GM19023 (cell line): ENCODE data around the gene GALNT5.
A peak's percentile ranks its signal among the peaks of the same experiment; 100 is the strongest.

Experiments
- ATAC-seq: cut with Tn5 transposase; IDR thresholded peaks from one replicate; pipeline ENCODE4 v1.9.1; 2021; ENCODE audit warnings: mild to moderate bottlenecking, moderate library complexity; ENCODE audit not compliant: unreplicated experiment

GALNT5 gene

DNA sequence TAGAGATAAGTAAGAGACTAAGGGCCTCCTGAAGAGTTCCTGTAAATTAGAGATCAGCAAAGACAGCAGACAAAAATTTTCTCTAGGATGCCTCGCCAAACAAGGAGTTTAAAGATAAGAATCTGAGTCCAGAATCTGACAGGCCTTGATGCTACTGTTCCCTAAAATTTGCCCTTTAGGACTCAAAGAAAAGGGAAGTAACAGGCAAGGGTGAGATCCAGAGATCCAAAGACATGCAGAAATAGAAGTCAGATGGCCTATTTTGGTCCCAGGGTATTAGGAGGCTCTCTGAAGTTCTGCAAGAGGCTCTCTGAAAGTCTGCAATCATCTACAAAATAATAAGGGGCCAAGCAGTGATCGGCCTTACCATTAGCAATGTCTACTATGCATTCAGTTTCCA lies 33.0 kb downstream of the GALNT5 start:
- ATAC-seq = no peak

DNA sequence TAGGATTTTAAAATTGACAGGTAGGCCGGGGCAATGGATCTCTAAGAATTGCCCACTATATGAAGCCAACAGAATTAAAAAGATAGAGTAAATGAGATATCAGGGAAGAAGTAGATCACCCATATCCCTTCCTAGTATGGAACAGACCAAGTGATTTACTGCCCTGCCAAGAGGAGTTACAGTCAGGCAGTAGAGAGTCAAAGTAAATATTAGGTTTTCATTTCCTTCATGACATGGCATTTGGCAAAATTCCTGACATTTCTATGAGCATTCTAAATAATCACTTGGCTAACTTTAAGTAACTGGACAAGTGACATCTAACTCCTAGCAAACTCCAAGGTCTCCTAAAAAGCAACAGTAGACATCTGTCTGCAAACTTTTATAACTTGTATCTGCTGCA lies 33.5 kb downstream of the GALNT5 start:
- no peak for ATAC-seq

DNA sequence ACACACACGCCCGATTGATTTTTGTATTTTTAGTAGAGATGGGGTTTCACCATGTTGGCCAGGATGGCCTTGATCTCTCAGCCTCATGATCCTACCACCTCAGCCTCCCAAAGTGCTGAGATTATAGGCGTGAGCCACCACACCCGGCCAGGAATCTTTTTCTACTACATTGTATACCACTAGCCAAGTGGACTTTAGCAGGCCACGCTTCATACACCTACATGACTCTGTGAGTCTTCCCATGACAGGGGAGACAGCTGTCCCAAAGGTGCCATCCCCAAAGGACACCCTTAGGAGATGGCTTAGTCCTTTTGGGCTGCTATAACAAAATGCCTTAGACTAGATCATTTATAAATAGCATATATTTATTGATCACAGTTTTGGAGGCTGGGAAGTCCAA lies 35.3 kb downstream of the GALNT5 start:
- no peak for ATAC-seq

DNA sequence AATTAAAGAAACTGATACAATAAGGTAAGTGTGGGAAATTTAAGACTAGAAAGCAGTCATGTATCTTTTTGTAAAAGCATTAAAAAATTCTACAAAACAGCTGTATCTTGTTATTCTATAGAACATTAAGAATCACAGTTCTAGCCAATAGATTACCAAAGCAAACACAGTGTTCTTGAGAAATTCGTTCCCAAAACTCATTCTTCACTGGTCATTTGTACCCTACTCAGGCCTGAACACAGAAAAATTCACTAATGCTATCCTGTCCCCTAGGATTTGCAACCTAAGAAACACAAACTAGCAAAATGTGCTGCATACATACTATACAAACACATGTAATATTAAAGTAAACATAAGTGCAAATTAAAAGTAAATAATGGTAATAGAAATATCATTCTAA lies 39.0 kb downstream of the GALNT5 start:
- ATAC-seq = no peak

DNA sequence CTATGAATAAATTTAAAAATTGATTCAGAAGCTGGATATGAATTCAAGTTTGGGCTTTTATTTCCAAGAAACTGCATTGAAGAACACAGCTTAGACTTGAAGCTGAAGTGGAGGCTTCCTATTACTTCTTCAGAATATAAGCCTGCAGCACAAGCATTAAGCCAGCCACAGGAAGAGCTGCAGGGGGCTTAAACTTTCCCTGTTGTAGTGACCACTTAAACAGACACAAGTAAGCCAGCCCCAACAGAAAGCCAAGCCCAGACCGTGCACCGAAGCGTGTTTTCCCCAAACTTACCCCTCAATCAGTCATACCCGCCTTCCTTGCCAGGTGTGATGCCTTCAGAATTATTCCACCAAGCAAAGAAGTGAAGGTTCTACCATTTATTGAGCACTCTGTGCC lies 39.5 kb downstream of the GALNT5 start:
- ATAC-seq = no peak

DNA sequence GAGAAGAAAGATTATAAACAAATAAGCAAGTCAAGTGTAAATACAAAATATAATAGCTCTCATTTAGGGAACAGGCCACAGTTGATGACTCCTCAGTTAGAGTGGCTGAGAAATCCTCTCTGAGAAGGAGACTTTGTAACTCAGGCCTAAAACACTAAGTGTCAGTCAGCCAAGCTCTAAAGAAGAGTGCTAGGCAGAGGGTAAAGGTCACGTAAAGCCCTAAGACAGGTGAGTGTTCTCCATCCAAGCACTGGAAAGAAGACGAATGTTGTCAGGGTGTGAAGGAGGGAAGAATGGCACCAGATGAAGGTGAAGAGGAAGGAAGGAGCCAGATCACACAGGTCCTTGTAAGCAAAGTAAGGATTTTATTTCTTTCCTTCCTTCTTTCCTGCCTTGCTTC lies 43.8 kb downstream of the GALNT5 start:
- no peak for ATAC-seq

DNA sequence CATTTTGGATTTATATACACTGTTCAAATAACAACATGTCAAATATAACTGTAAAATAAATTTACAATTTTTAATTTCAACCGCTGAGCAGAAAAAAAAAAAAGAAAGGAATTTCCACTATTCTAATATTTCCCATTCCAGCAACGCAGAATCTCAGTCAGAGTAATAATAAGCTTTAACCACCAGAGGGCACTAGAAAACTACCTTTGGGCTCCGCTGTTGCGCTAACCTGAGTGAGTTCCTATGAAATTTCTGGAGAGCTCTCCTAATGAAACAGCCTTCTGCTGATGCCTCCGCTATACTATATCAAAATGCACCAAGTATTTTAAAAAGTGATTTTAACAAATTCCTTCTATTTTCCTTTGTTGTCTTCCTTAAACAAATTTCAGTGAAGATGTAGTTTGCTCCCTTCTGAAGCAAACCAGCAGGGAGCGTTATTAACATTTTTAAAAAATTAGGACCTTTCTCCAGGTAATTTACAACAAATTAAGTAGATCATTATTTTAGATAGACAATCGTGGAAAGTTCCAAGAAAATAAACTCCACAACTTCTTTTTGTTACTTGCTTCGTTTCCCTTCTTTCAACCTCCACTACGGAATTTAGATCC lies 45.1 kb downstream of the GALNT5 start:
- peak; percentile 74 for ATAC-seq

DNA sequence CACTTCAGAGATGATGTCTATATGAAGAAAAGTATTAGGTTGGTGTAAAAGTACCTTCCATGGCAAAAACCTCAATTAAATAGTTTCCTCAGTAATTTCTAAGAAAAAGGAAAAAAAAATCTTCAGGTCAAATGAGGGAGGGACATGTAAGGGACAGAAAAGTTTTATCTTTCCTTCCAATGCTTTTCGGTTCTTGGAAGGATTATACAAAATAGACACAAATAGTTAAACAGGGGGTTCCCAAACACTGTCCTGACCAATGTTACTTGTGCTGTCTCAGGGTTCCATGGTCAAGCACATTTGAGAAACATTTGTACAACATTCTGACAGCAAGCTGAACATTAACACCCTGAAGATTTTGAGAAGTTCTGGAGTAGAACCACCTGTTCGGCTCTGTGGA lies 46.1 kb downstream of the GALNT5 start:
- ATAC-seq = no peak

DNA sequence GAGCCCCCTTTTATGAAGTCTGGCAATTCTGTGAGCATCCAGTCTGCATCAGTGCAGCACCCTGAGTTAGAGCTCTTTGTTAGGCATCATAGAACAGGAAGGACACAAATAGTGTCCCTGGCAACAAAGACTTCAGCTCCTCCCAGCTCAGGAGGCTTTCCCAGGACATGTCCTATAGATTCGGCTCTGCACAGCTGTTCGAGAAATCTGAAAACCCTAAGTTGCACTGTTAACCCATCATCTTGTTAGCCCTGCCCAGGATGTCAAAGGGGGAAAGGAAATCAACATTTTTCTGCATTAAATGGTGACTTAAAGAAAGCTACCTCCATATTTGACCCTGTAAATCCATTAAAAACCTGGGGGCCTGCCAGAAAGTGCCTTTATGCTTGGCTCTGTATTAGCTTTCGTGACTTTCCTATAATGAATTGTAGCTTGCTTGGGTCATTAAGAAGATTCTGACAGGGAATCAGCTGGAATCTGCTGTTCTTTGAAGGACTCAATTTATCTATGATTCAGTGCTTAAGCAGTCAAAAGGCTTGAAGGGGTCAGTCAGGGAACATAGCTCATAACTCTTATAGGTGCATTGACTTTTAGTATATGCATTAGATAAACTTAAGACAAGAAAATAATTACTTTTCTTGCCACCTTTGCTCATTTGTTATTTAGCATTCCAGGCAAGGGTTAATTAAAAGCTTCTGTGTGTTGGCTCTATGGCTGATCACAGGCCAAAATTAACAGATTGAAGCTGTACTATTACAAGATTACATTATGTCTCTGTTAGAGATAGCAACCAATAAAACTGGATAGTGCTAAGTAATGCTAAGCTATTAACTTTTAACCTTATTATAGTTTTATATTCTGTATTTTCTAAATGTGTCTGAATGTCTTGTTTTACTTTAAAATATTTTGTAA lies 47.6 kb downstream of the GALNT5 start:
- ATAC-seq = no peak

DNA sequence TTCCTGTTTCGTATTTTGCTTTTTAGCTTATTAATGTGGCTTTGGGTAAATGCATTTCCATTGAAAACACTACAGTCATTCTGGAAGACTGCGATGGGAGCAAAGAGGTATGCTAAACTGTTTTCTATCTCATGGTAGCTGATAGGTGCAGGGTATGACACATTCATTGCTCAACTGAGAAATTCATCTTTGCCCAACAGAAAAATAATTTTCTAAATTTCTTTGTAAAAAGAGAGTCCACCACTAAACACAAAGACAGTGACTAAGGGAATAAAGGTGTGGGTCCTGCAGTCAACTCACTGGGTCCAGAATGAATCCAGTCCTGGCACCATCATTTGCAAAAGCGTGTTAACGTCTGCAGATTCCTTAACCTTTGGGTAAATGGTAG lies 48.2 kb downstream of the GALNT5 start:
- no peak for ATAC-seq

DNA sequence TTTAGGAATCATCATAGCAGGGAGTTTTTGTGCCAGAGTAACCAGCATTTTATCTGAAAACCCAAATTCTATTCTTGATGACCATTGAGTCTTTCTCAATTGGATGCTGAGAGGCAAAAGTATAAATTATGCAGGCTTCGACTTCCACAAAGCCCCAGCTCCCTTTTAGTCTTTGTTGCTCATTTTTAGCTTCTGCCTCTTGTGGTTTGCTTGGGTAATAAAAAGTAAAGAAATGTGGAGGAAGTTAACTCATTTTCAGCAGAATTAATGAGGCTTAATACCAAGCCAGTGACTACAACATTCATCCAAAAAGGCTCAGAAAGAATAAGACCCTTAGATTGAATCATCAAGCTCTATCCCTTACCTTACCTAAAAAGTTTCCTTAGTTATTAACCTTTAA lies 49.5 kb downstream of the GALNT5 start:
- ATAC-seq = no peak

DNA sequence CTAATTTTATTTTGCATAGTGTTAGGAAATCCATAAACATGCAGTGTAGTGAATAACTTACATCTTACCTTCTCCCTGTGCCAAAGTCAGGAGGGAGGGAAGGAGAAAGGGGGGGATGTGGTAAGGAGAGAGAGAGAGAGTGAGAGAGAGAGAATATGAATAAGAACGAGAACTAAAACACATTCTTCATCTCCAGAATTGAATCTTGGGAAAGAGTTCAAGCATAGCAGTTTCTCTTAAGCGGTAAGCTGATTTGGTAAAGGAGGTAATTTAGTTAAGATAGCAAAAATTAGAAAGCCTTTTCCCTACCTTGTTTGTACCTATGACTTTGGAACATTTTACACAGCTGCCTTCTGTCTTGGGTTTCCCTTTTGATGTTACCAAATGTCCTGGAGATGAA lies 52.4 kb downstream of the GALNT5 start:
- no peak for ATAC-seq

DNA sequence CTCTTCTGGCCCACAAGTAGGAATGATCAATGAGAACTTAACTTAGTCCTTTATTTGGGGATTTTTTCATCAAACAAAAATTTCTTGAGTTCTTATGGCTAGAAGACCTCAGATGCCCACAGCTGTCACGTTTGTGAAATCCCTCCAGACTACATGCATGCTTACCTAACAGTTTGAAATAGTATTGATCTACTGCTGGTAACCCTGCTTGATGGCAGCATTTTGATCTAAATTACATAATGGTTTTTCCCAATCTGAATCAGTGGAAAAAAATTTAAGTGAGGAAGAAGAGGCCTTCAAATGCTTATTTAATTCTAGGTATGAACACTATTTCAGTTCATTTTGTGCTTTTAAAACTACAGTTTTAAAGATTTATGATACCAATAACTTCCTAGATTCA lies 54.2 kb downstream of the GALNT5 start:
- no peak for ATAC-seq

DNA sequence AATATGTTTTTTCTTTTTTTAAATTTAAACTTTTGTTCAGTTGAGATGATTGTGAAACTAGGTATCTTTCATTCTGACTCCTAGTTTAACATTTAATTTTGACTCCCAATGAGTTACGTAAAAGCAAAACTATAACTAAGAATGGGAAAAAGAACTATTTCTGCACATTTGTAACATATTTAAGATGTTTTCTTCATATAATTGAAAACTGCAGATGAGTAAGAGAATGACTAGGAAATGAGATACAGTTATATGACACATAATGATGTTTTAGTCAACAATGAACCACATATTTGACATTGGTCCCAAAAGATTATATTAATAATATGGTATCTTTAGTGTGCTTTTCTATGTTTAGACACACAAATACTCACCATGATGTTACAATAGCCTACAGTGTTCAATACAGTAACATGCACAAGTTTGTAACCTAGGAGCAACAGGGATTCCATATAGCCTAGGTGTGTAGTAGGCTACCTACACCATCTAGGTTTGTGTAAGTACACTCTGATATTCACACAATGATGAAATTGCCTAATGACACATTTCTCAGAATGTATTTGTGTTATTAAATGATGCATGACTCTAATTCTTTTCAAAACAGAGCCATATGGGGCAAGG lies 55.5 kb downstream of the GALNT5 start:
- ATAC-seq = no peak

DNA sequence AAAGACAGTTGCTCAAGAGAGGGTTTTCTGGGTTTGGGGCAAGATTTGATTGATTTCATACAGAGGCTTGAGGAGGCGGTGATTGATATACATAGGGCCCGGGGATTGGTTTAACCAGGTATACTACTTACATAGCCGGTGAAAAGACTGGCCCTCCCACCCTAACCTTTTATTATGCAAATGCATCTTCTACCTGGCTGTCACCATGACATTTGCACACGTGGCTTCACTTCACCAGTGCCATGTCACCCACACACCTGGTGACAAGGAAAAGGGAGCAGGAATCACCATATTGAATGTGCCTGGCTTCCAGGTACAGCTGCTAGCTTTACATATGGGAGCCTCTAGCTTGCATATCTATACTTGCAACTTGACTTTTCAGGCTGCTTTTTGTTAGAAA lies 58.4 kb downstream of the GALNT5 start:
- ATAC-seq = no peak

DNA sequence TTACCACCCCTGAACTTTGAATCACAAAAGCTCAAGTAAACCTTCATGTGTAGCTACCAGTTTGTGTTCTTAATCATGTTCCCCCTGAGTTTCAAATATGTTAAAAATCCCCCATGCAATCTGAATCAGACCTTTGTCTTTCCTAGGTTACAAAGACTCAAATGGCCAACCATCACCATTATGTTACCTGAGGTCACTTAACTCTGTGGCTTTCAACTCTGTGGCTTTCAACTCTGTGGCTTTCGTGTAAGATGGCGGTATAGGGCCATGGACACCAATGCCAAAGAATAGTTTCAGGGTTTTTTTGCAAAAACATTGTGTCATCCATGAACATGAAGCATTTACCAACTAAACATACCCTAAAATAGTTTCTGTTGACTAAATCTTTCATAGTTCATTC lies 61.4 kb downstream of the GALNT5 start:
- ATAC-seq = no peak

DNA sequence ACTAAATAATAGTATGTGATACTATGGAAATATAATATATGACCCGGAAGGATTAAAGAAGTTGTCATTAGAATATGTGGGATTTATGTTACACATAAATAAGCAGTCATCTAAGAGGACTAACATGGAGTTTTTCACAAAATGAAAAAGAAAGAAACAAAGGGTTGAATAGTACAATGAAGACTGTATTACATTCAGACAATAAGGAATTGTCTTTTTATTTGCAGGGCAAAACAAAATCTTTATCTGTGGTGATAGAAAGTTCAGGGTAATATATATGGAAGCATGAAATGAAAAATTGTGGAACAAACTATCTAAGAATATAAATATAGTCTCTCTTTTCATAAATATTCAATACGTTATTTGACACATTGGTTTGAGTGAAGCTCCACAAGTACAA lies 62.3 kb downstream of the GALNT5 start:
- no peak for ATAC-seq

DNA sequence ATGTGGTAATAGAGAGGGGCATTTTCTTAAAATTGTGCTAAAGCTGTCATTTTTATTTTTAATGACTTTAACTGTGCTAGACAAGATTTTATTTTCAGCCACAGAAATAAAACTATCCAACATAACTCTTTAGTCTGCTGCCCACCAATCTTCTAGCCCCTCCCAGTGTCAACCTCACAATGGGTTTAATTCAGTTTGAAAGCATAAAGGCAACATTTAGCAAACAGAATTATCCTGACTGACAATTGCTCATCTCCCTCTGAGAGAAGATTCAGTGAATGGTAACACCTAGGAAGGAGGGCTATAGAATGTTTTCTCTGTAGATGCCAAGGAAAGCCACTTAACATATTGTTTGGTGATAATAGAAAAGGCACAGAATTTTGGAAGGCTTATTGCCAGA lies 62.9 kb downstream of the GALNT5 start:
- no peak for ATAC-seq

DNA sequence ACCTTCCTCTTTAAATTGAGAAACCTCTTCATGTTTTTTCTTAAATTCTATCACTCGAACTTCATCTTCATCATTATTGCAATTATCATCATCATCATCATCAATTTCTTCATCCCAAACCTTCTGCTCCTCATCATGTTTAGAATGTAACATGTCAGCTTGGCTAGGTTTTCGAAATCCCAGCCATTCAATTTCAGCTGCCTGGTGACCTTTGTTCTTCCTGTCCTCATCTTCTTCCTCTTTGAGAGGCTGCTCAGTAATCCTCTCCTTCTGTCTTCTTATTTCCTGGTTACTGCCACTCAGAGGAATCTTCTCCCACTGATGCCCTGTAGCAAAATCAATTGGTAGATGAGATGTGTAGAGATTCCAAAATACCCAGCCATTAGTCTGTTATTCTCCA lies 64.0 kb downstream of the GALNT5 start:
- no peak for ATAC-seq

DNA sequence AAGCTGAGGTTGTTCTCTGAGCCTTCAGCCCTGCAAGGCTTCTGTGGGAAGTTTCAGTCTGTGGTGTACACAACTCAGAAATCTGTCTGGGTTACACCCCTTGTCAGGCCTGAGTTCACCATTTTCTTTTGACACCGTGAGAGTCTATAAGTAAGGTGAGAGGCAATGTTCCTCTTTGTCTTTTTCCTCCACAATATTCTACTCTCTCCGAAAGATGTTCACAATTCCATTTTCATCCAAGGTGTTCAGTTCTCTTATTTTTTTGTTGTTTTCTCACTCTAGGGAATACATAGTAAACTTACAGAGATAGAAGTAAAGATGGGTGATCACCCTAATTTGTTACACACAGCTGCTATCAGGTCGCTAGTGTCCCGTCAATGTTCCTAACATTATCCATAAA lies 64.9 kb downstream of the GALNT5 start:
- ATAC-seq = no peak

DNA sequence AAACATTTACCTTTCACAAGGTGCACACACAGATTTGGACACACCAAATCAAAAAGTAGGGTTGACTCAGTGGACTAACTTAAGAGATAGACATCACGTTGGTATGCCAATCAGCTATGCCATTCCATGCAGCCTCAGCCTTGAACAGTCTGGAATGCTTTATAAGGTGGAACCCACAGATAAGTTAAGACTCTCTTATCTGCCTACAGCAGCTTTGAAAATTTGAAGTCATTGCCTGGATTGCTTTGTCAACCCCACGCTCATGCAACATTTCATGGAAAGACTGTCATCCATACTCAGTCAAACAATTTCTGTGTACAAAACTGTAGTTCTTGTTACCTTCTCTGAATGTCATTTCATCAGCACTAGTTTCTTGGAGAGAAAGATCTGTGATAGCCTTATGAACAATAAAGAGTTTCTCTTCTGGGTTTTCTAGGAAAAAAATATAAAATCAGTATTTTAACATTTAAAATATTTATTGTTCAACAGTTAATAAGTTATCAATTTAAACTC lies 66.9 kb downstream of the GALNT5 start:
- ATAC-seq = no peak

DNA sequence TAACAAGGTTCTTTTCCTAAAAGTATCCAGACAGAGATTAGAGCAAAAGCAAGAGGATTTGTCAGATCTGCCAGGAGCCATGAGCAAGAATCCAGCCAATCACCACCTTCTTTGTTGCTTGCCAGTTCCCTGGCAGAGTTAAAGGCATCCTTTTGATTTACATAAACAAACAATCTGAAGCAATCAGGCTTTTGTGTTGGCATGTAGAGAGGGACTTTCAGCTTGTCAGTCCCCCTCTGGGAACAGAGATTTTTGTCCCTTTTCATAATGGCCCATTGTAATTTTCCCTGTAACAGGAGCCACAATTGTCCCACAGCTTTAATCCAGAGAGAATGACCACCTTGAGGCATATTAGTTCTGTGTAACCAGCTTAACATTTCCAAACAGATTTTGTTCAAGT lies 68.3 kb downstream of the GALNT5 start, which contains the start of gene ERMN:
Gene ERMN (minus strand): TSS at position 39 of the 400 bp plus-strand sequence. CDS start 182 bp downstream, outside the sequence.
- ATAC-seq = no peak
